HCT116 (cell line): ENCODE data around the gene BABAM2.

ENCODE experiments used
- EZH2 ChIP-seq: fragments of 200-600 bp; sonication (generic); IDR thresholded peaks from 2 replicates; pipeline ENCODE4 v1.6.1; 2017; ENCODE audit warnings: antibody characterized with exemption, mixed run types
- EZH2phosphoT487 ChIP-seq: fragments of 200-600 bp; IDR thresholded peaks from 2 replicates; pipeline ENCODE4 v1.6.1; 2018; ENCODE audit warnings: antibody characterized with exemption, borderline replicate concordance
- JUND ChIP-seq: IDR thresholded peaks from 2 replicates; pipeline ENCODE4 v1.6.1; 2012
- POLR2A ChIP-seq: IDR thresholded peaks from 2 replicates; pipeline ENCODE4 v1.7.0; 2011; ENCODE audit warnings: borderline replicate concordance; ENCODE audit not compliant: insufficient read depth, insufficient read length; ENCODE audit errors: extremely low read depth
- POLR2AphosphoS5 ChIP-seq: IDR thresholded peaks from 2 replicates; pipeline ENCODE4 v1.6.1; 2011; ENCODE audit warnings: mild to moderate bottlenecking, low read depth, low read length, moderate library complexity
- RAD21 ChIP-seq: IDR thresholded peaks from 2 replicates; pipeline ENCODE4 v1.6.1; 2012; ENCODE audit warnings: low read depth, mild to moderate bottlenecking
- TF ChIP-seq, protein P1 (sequence below), 3 experiments: fragments of 200-600 bp in 1 of 3; sonication (generic) in 1 of 3; IDR thresholded peaks in 2 of 3; conservative IDR thresholded peaks in 1 of 3; 2 replicates each; pipeline ENCODE4 v1.5.1; 2012 to 2017; ENCODE audit warnings: low read depth in 2 of 3, low read length in 2 of 3, antibody characterized with exemption in 1 of 3, borderline replicate concordance in 1 of 3, control low read depth in 1 of 3, mild to moderate bottlenecking in 1 of 3, mixed read lengths in 1 of 3, mixed run types in 1 of 3, moderate library complexity in 1 of 3; ENCODE audit not compliant: insufficient read depth in 1 of 3
- TF ChIP-seq, protein P2 (sequence below): IDR thresholded peaks from 2 replicates; pipeline ENCODE4 v1.6.1; 2012

DNA sequence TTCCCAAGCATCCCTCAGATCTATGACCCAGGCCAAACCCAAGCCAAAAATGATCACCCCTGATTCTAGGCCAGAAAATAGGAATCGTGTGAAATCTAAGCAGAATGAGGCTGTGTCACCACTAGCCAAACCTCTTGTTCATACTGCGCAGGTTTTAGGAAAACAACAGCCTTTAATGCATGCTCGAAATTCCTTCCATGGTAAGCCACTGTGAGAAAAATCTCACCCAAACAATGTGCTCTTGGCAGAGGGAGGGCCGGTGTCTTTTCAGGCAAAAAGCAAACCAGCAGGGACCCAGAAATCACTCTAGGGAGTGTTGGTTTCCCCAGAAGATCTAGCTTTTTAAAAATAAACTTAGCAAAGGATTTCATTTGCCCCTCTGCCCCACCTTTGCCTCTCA is 430.9 kb downstream of the BABAM2 start:
- no peak for TF ChIP-seq POLR2A
- TF ChIP-seq EZH2 = no peak
- TF ChIP-seq, protein P1, sequence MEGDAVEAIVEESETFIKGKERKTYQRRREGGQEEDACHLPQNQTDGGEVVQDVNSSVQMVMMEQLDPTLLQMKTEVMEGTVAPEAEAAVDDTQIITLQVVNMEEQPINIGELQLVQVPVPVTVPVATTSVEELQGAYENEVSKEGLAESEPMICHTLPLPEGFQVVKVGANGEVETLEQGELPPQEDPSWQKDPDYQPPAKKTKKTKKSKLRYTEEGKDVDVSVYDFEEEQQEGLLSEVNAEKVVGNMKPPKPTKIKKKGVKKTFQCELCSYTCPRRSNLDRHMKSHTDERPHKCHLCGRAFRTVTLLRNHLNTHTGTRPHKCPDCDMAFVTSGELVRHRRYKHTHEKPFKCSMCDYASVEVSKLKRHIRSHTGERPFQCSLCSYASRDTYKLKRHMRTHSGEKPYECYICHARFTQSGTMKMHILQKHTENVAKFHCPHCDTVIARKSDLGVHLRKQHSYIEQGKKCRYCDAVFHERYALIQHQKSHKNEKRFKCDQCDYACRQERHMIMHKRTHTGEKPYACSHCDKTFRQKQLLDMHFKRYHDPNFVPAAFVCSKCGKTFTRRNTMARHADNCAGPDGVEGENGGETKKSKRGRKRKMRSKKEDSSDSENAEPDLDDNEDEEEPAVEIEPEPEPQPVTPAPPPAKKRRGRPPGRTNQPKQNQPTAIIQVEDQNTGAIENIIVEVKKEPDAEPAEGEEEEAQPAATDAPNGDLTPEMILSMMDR (IDR thresholded peaks at IDR 0.05 in 2 of 3, conservative IDR thresholded peaks at IDR 0.05 in 1 of 3; ENCODE audit: borderline replicate concordance in 1 of 3, insufficient read depth in 1 of 3, low read depth in 2 of 3, low read length in 2 of 3) = no peak
- TF ChIP-seq JUND = no peak
- TF ChIP-seq EZH2phosphoT487 = no peak
- TF ChIP-seq POLR2AphosphoS5 = no peak
- no peak for TF ChIP-seq RAD21
- TF ChIP-seq, protein P2, sequence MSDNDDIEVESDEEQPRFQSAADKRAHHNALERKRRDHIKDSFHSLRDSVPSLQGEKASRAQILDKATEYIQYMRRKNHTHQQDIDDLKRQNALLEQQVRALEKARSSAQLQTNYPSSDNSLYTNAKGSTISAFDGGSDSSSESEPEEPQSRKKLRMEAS = no peak
